Stimulated activated CD4-positive, alpha-beta T cell treated with anti-CD3 and anti-CD28 coated beads, Interleukin-2, amount 100 ng/mL, for 48 hours (primary cell): ENCODE results near the gene PNLDC1.
"Not testable (repeated sequence)": the region's sequence is repeated elsewhere in the genome, so short reads cannot be mapped to it uniquely, and the experiment has no call there.

Experiments used
- DNase-seq, 2 donors: peaks; one replicate each; pipeline ENCODE4 v3.0.0-alpha.2; 2020

Gene PNLDC1

GRCh38 chr6:159819932-159820640, 20.0 kb downstream of the PNLDC1 start:
- DNase-seq: peak in 1 of 2 donors; percentile 9

GRCh38 chr6:159821122-159821521, 21.0 kb downstream of the PNLDC1 start:
- no peak for DNase-seq

GRCh38 chr6:159821726-159822125, 21.6 kb downstream of the PNLDC1 start:
- no peak for DNase-seq

- DNase-seq: no peak
Measured at GRCh38 chr6:159823953-159824352, 23.9 kb downstream of the PNLDC1 start.

GRCh38 chr6:159824690-159825089, 24.6 kb downstream of the PNLDC1 start:
- not testable (repeated sequence) for DNase-seq

- no peak for DNase-seq
Measured at GRCh38 chr6:159826004-159826403, 25.9 kb downstream of the PNLDC1 start.

GRCh38 chr6:159826968-159827647, 27.0 kb downstream of the PNLDC1 start:
- no peak for DNase-seq

GRCh38 chr6:159828074-159828473, 28.0 kb downstream of the PNLDC1 start:
- no peak for DNase-seq

- no peak for DNase-seq
Measured at GRCh38 chr6:159829526-159829925, 29.4 kb downstream of the PNLDC1 start.

- no peak for DNase-seq
Measured at GRCh38 chr6:159830501-159831372, 30.7 kb downstream of the PNLDC1 start.

- DNase-seq: no peak
Measured at GRCh38 chr6:159831373-159831679, 31.2 kb downstream of the PNLDC1 start.

- no peak for DNase-seq
Measured at GRCh38 chr6:159832946-159833345, 32.9 kb downstream of the PNLDC1 start.

- DNase-seq: no peak
Measured at GRCh38 chr6:159833556-159833955, 33.5 kb downstream of the PNLDC1 start.

- no peak for DNase-seq
Measured at GRCh38 chr6:159833997-159834603, 34.0 kb downstream of the PNLDC1 start.

- DNase-seq: no peak
Measured at GRCh38 chr6:159836718-159837490, 36.8 kb downstream of the PNLDC1 start.

GRCh38 chr6:159837511-159837910, 37.4 kb downstream of the PNLDC1 start:
- no peak for DNase-seq

GRCh38 chr6:159838020-159838744, 38.1 kb downstream of the PNLDC1 start:
- no peak for DNase-seq

GRCh38 chr6:159842035-159842434, 42.0 kb downstream of the PNLDC1 start:
- DNase-seq: no peak

GRCh38 chr6:159844737-159845645, 44.9 kb downstream of the PNLDC1 start:
- DNase-seq: no peak

GRCh38 chr6:159848552-159848951, 48.5 kb downstream of the PNLDC1 start:
- not testable (repeated sequence) for DNase-seq

GRCh38 chr6:159849851-159850250, 49.8 kb downstream of the PNLDC1 start:
- DNase-seq: not testable (repeated sequence)
